Left colon (tissue), 2 donors: ENCODE data around the gene UBR2. TPM values are rescaled to one million over a fixed set of nuclear protein-coding genes. Genes with fewer than 3 reads are reported as not detected.
A peak's percentile ranks its signal among the peaks of the same experiment; 100 is the strongest.
"Not testable (repeated sequence)": the region's sequence is repeated elsewhere in the genome, so short reads cannot be mapped to it uniquely, and the experiment has no call there.

Source experiments
- ATAC-seq: fragments of 200-7000 bp; cut with Tn5 transposase; one replicate; pipeline ENCODE4 v1.9.1; 2020; ENCODE audit warnings: mild to moderate bottlenecking, moderate library complexity
- DNase-seq, 2 donors: peaks; one replicate each; pipeline ENCODE4 v3.0.0-alpha.2; 2020
- intact Hi-C, 2 donors: fragments of 100-400 bp; cut with DNase I in 1 of 2; cut with micrococcal nuclease in 1 of 2; formaldehyde crosslinking; loops; one replicate each; pipeline versions ENCODE4 v1.11.2 to v1.14.0; 2022; cut with DNase I, micrococcal nuclease
- total RNA-seq, 2 donors: library from RNA; stranded (reverse); fragmentation: NEBNext Ultra II Directional; extraction: Animal tissue kit (Norgen Biotek cat#: 25700); gene quantifications; one replicate each; pipeline ENCODE4 v1.2.1, GENCODE V29; 2021
- donor health status: DM: no; HTN: no; CAD: no.
- donor health status: DM: yes; HTN: yes; CAD: no.

UBR2 gene
- total RNA-seq, 2 donors from 2014 or later: 39.0 to 46.5 TPM

- DNase-seq, intact Hi-C loops, ATAC-seq: not testable (repeated sequence)
Observed at GRCh38 chr6:42674368-42674767, 110.5 kb downstream of the UBR2 start.

DNA sequence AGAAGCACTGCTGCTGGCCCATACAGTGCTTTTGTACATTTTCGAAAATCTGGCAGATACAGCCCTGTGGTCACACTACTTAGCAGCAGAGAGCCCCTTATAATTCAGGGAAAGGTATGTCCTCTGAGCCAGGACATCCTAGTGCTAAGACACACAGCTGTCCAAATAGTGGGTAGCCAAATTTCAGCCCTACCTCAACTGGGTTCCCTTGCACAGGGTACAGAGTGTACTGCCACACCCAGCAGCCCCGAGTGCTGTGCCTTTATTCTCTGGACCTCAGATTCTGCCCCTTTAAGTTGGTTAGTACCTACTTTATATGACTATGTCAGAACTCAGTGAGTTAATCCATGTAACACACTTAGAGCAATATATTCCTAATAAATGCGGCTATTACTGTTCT lies 111.0 kb downstream of the UBR2 start:
- DNase-seq (no peak), ATAC-seq (no peak)
- intact Hi-C loops: no loop called here

DNA sequence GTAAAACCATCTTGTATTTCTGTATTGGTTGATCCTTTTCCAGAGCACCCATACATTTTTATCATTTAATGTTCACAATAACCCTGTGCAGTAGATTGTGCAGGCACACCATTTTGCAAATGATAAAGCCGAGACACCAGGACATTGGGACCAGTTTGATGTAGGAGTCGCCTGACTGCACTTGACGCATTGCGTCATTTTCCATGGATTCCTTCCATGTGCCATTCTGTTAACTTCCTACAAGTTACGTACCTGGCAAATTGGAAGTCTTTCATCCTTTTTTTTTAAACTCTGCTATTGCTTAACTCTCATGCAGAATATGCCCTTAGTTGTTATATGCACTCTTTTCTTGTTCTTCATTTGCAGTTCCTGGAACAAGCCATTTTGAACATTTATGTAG lies 115.5 kb downstream of the UBR2 start:
- ATAC-seq (no peak), DNase-seq (no peak)
- intact Hi-C loops: no loop called here

DNA sequence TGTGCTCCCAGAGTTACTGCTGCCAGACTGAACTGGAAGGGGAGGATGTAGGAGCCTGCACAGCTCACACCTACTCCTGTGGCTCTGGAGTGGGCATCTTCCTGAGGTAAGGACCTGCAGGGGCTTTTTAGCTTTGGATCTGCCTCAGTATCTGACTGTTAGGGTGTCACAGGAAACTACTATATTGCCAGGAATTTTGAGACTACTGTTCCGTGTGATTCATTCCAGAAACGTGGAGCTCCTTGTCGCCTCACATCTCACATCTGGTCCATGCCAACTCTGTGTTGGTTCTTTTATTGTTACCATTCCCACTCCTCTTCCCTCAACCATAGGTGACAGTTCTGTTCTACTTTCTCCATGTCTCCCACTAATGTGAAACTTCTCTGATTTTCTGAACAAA lies 124.5 kb downstream of the UBR2 start:
- DNase-seq (no peak), ATAC-seq (no peak)
- intact Hi-C loops: no loop called here

DNA sequence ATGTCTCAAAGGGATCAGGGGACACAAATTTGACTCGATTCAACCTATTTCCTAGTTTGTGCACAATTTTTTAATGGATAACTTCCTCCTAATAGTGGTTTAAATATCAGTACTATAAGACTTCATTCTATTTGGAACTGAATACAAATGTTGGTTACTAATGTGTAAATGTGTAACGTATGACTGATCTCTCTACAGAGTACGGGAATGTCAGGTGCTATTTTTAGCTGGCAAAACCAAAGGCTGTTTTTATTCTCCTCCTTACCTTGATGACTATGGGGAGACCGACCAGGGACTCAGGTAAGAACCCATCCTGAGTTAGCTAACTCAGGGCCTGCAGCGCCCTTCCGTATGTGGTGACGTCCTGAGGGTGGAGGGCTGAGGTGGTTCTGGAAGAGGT lies 125.5 kb downstream of the UBR2 start:
- DNase-seq (no peak), ATAC-seq (no peak)
- intact Hi-C loops: no loop called here

GRCh38 chr6:42690151-42690702 lies 126.4 kb downstream of the UBR2 start:
- no peak for ATAC-seq
- intact Hi-C loops: no loop called here
- DNase-seq: no peak

DNA sequence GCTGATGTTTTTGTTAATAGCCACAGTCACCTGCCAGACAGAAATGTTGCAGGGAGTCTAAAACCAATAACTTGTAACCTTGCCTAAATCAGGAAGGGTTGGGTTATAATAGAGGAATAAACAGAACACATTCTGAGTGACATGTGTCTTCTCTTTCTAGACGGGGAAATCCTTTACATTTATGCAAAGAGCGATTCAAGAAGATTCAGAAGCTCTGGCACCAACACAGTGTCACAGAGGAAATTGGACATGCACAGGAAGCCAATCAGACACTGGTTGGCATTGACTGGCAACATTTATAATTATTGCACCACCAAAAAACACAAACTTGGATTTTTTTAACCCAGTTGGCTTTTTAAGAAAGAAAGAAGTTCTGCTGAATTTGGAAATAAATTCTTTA lies 127.0 kb downstream of the UBR2 start:
- intact Hi-C loops: no loop called here
- ATAC-seq (no peak), DNase-seq (no peak)

DNA sequence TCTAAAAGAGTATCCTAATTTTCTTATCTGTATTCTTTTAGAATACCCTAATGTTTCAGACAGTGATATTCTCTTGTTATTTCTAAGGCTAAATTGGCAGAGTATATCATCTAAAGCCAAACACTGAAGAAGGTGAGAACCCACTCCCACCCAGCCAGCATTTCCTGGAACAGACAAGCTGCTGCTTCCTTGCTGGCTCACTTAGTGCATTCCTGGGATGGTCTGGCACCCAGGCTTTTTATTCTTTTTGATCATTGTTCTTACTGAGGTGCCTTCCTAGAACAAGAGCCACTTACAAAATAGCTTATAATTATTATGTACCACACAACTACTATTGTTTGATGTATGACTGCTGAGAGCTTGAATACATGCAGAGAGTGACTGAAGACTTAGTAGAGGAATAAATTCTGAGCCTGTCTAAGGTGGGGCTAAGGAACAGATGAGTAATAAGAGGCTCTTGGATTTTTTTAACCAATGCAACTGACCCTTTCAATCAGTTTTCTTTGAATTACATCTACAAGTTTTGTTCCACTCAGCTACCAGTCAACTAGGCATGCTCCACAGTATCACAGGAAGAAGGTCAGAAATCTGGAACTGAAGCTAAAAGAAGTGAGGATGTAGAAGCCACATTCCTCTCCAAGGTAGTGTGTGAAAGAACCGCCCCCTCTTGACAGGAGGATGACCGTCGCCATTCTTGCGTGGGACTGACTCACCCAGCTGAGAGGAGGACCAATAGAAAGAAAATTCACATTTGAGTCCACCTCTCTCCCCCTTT lies 128.5 kb downstream of the UBR2 start:
- intact Hi-C loops: no loop called here
- DNase-seq (no peak), ATAC-seq (no peak)

- ATAC-seq (peak; percentile 23), DNase-seq (no peak)
- intact Hi-C loops: no loop called here
Observed at GRCh38 chr6:42693725-42694323, 130.0 kb downstream of the UBR2 start.

DNA sequence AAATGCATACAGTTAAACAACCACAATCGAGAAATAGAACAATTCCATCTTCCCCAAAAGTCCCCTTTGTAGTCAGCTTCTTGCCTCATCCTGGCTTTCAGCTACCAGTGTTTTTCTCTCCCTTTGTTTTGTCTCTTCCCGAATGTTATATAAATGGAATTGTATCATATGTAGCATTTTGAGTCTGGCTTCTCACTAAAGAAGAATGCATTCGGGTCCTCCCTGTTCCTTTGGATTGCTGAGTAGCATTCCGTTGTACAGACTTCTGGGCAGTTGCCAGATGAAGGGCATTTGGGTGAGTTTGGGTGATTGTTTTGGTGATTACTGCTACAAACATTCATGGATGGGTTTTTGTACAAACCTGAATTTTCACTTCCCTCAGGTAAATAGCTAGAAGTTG lies 130.8 kb downstream of the UBR2 start:
- ATAC-seq (no peak), DNase-seq (no peak)
- intact Hi-C loops: no loop called here

DNA sequence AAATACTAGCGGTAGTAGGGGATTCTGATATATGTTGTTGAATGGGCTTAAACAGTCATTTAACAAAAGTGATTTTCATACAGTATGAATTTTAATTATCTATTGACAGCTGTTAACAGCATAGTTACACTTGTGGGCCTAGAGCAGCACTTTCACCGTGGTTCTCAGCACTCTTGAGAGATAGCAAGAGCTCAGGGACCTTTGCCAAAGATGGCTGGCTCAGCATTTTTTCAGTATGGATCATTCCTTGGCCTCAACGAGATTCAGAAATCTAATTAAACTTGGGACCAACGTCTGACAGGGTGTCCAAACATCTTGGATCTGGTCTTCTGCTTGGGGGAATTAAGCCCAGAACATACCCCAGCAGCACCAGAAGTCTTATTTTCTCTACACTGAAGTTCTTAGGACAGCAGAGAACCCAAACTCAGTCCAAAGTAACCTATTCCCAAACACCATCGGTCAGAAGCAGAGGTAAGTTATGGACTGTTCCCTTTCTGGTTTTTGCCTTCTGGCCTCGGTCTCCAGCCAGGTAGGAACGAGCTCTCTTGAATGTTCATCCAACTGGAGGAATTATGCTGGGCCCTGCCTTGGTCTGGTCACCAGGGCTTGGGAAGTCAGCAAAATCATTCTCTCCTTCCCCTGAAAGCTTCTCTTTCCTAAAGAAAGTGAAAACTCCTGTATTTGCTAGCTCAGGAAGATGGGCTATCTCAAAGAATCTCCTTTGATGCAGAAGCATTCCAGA lies 132.9 kb downstream of the UBR2 start:
- DNase-seq (no peak), ATAC-seq (no peak)
- intact Hi-C loops: no loop called here

- DNase-seq: no peak
- intact Hi-C loops: no loop called here
- ATAC-seq: peak; percentile 12
Observed at GRCh38 chr6:42697268-42697655, 133.4 kb downstream of the UBR2 start.

DNA sequence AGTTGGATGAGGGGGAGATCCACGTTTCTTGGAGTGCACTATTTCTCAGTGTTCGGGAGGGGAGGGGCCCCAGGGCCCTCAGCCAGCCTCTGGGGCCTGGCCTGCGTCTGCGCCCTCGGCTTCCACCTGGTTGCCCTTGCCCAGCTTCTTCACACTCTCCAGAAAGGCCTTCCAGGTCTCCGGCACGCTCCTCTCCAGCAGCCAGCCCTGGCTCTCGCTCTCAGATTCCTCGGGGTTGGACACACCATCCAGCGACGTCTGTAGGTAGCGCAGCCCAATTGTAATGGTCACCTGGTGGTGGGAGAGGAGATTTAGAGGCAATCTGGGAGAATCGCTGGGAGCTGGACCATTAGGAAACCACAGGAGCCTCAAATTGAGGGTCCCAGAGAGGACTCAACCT lies 134.4 kb downstream of the UBR2 start:
- intact Hi-C loops: no loop called here
- DNase-seq: no peak
- peak; percentile 14 for ATAC-seq

GRCh38 chr6:42702200-42702599 lies 138.4 kb downstream of the UBR2 start:
- DNase-seq (no peak), ATAC-seq (no peak)
- intact Hi-C loops: no loop called here

GRCh38 chr6:42702786-42703185 lies 139.0 kb downstream of the UBR2 start:
- intact Hi-C loops, DNase-seq, ATAC-seq: not testable (repeated sequence)

GRCh38 chr6:42704251-42704936 lies 140.6 kb downstream of the UBR2 start:
- ATAC-seq (peak; percentile 45), DNase-seq (peak in 1 of 2 donors; percentile 21)
- intact Hi-C loops: no loop called here

DNA sequence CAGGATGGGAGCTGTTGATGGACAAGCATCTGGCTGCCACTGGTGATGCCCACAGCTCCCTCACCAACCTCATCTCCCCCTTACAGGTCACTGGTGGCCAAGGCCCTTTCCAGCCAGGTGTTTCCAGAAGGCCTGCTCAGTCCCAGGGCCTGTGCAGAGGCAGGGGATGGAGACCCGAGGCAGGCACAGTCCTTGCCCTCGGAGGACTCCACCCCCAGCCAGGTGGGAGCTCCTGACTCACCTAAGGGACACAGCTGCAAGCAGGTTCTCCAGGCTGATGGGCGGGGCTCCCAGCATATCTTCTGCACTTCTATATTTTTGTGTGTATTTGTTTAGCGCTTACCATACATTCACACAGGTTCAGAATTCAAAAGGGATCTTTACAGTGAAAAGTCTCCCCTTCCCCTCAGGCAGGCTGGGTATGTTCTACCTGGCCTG lies 141.1 kb downstream of the UBR2 start:
- DNase-seq (no peak), ATAC-seq (peak; percentile 28)
- intact Hi-C loops: no loop called here

GRCh38 chr6:42707595-42707994 lies 143.8 kb downstream of the UBR2 start:
- DNase-seq (no peak), ATAC-seq (no peak)
- intact Hi-C loops: no loop called here

DNA sequence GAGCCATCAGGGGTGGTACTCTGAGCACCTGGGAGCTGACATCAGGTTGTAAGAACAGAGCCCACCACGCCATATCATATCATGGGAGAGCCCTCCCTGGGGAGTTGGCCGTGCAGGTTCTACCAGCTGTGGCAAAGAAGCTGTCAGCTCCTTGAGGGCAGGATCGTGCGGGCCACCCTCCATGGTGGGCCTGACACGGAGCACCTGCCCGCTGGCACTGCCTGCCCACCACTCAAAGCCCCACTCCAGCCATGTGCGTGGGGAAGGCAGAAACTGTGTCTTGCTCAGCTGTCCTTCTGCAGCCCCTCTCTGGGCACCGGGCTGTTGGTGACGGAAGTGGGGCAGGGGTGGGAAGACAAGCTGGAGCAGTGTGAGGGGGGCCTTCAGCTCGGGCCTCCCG lies 144.3 kb downstream of the UBR2 start:
- intact Hi-C loops: no loop called here

More for the DNA sequence above, 144.3 kb downstream of the UBR2 start:
- no peak for ATAC-seq
- no peak for DNase-seq
